Bronchial epithelial cell (primary cell): Measurements from ENCODE around the gene LRWD1. TPM values are rescaled to one million over a fixed set of nuclear protein-coding genes. Genes with fewer than 3 reads are reported as not detected.

Experiments used
- DNase-seq: peaks from one replicate; pipeline ENCODE4 v3.0.0-alpha.2; 2010; ENCODE audit warnings: low read depth
- FAIRE-seq: peaks from 2 replicates; lab custom pipeline; 2011; peaks lifted over from hg19 to GRCh38; lab: Jason Lieb, UNC
- H3K27me3 ChIP-seq: 2 replicates; pipeline ENCODE4 v1.5.1; 2011; ENCODE audit warnings: low read length; ENCODE audit not compliant: control insufficient read depth, insufficient read depth
- H3K36me3 ChIP-seq: 2 replicates; pipeline ENCODE4 v1.5.1; 2011; ENCODE audit warnings: low read length; ENCODE audit not compliant: control insufficient read depth, insufficient read depth
- H3K4me3 ChIP-seq: 2 replicates; pipeline ENCODE4 v1.5.1; 2011; ENCODE audit warnings: mild to moderate bottlenecking, low read depth, low read length, control low read depth
- CTCF ChIP-seq: IDR thresholded peaks from 2 replicates; pipeline ENCODE4 v1.5.1; 2011; ENCODE audit warnings: mild to moderate bottlenecking, moderate library complexity, low read length, control low read depth, inconsistent platforms; ENCODE audit not compliant: insufficient read depth, severe bottlenecking
- total RNA-seq: library from RNA; depleted of rRNA; stranded (reverse); fragments of >200 nt; gene quantifications from 2 replicates; pipeline ENCODE4 v1.2.1, GENCODE V29; 2014

The LRWD1 gene
- total RNA-seq, 1 donor from 2014 or later, result 25.3 TPM

- no peak for DNase-seq
- Histone ChIP-seq H3K27me3 (no peaks in the 10 kb centered on the region), H3K36me3 (peaks cover 14% of the 10 kb centered on the region), H3K4me3 (no peak overlapping the region)
- TF ChIP-seq CTCF, result no peak
- FAIRE-seq, result no peak
Measured at GRCh38 chr7:102421706-102422240, 43.0 kb upstream of the LRWD1 start.

GRCh38 chr7:102424129-102424551 is 40.6 kb upstream of the LRWD1 start:
- TF ChIP-seq CTCF, result no peak
- Histone ChIP-seq H3K27me3 (no peaks in the 10 kb centered on the region), H3K4me3 (no peak overlapping the region), H3K36me3 (peaks cover 12% of the 10 kb centered on the region)
- FAIRE-seq (no peak), DNase-seq (no peak)

GRCh38 chr7:102424787-102425218 is 40.0 kb upstream of the LRWD1 start:
- FAIRE-seq, result no peak

GRCh38 chr7:102425639-102426267 is 39.0 kb upstream of the LRWD1 start:
- Histone ChIP-seq H3K4me3 (no peak overlapping the region), H3K36me3 (peaks cover 12% of the 10 kb centered on the region)
- no peak for FAIRE-seq

More at GRCh38 chr7:102424787-102425218, 40.0 kb upstream of the LRWD1 start:
- DNase-seq, result no peak
- no peak for TF ChIP-seq CTCF
- Histone ChIP-seq H3K36me3 (peaks cover 12% of the 10 kb centered on the region), H3K27me3 (no peaks in the 10 kb centered on the region), H3K4me3 (no peak overlapping the region)

GRCh38 chr7:102426268-102427018 is 38.3 kb upstream of the LRWD1 start:
- DNase-seq (no peak), FAIRE-seq (no peak)
- H3K27me3 ChIP-seq, result no peaks in the 10 kb centered on the region
- no peak for TF ChIP-seq CTCF
- H3K4me3 ChIP-seq, result no peak overlapping the region
- H3K36me3 ChIP-seq, result peaks cover 12% of the 10 kb centered on the region

More at GRCh38 chr7:102425639-102426267, 39.0 kb upstream of the LRWD1 start:
- no peaks in the 10 kb centered on the region for H3K27me3 ChIP-seq
- TF ChIP-seq CTCF, result no peak
- no peak for DNase-seq
